ENCODE data around the gene XPNPEP2. TPM values are rescaled to one million over a fixed set of nuclear protein-coding genes. Genes with fewer than 3 reads are reported as not detected.

The XPNPEP2 gene
- total and polyA plus RNA-seq, 8 donors: 0.33 to 16.3 (median 1.7) TPM

- intact Hi-C loops (cut with DNase I; ENCODE audit: low total_unique reads): no loop called here
Measured at GRCh38 chrX:129759576-129760061, 20.8 kb downstream of the XPNPEP2 start.

GRCh38 chrX:129760155-129760554, 21.4 kb downstream of the XPNPEP2 start:
- intact Hi-C loops (cut with DNase I; ENCODE audit: low total_unique reads): no loop called here
- H3K27ac ChIP-seq: peak overlapping the region in 3 of 5 donors; percentile 18 to 57 (median 57)
- no peaks in the 10 kb centered on the region for H3K4me1 ChIP-seq
- peaks cover 0 to 3% (median 0%) of the 10 kb centered on the region in 3 donors for H3K27me3 ChIP-seq
- H3K4me3 ChIP-seq: no peak overlapping the region
- no peak for DNase-seq
- no peaks in the 10 kb centered on the region for H3K9me3 ChIP-seq
- no peaks in the 10 kb centered on the region for H3K36me3 ChIP-seq
- WGBS, 5 donors: 45 to 63% (median 58%) methylated on average over 9 of the region's 9 CpGs
- TF ChIP-seq POLR2AphosphoS5 (IDR thresholded peaks at IDR 0.05) (no peak), CTCF (IDR thresholded peaks at IDR 0.05) (no peak), EP300 (IDR thresholded peaks at IDR 0.05) (no peak), POLR2A (IDR thresholded peaks at IDR 0.05) (no peak)

More at GRCh38 chrX:129759576-129760061, 20.8 kb downstream of the XPNPEP2 start:
- peak; percentile 54 to 56 for DNase-seq
- Histone ChIP-seq H3K36me3 (no peaks in the 10 kb centered on the region), H3K27ac (peak overlapping the region in 4 of 5 donors; percentile 2 to 57 (median 38)), H3K4me3 (no peak overlapping the region), H3K9me3 (no peaks in the 10 kb centered on the region), H3K4me1 (no peaks in the 10 kb centered on the region), H3K27me3 (peaks cover 0 to 3% (median 0%) of the 10 kb centered on the region in 3 donors)
- WGBS, 5 donors: 12 to 48% (median 39%) methylated on average over 6 to 14 of the region's 14 CpGs
- peak in 1 of 3 donors; percentile 21 for TF ChIP-seq POLR2AphosphoS5 (IDR thresholded peaks at IDR 0.05)
- no peak for TF ChIP-seq CTCF (IDR thresholded peaks at IDR 0.05)
- TF ChIP-seq POLR2A (IDR thresholded peaks at IDR 0.05): no peak
- no peak for TF ChIP-seq EP300 (IDR thresholded peaks at IDR 0.05)

GRCh38 chrX:129760981-129761380, 22.2 kb downstream of the XPNPEP2 start:
- Histone ChIP-seq H3K9me3 (no peaks in the 10 kb centered on the region), H3K36me3 (no peaks in the 10 kb centered on the region), H3K27me3 (peaks cover 0 to 3% (median 0%) of the 10 kb centered on the region in 3 donors), H3K27ac (no peak overlapping the region), H3K4me1 (no peaks in the 10 kb centered on the region), H3K4me3 (no peak overlapping the region)
- intact Hi-C loops (cut with DNase I; ENCODE audit: low total_unique reads): no loop called here
- TF ChIP-seq POLR2A (IDR thresholded peaks at IDR 0.05) (no peak), EP300 (IDR thresholded peaks at IDR 0.05) (no peak), CTCF (IDR thresholded peaks at IDR 0.05) (no peak), POLR2AphosphoS5 (IDR thresholded peaks at IDR 0.05) (no peak)
- DNase-seq: no peak
- 88 to 96% (median 90%) methylated on average over 3 to 6 of the region's 6 CpGs for WGBS, 5 donors

- H3K4me1 ChIP-seq: no peaks in the 10 kb centered on the region
- no peaks in the 10 kb centered on the region for H3K9me3 ChIP-seq
- TF ChIP-seq CTCF (IDR thresholded peaks at IDR 0.05): no peak
- TF ChIP-seq EP300 (IDR thresholded peaks at IDR 0.05): no peak
- no peak for TF ChIP-seq POLR2AphosphoS5 (IDR thresholded peaks at IDR 0.05)
- no peak for TF ChIP-seq POLR2A (IDR thresholded peaks at IDR 0.05)
- intact Hi-C loops (cut with DNase I; ENCODE audit: low total_unique reads): no loop called here
- 77 to 96% (median 86%) methylated on average over 3 to 4 of the region's 4 CpGs for WGBS, 5 donors
- peaks cover 0 to 3% (median 0%) of the 10 kb centered on the region in 3 donors for H3K27me3 ChIP-seq
- DNase-seq: no peak
- H3K27ac ChIP-seq: no peak overlapping the region
- no peaks in the 10 kb centered on the region for H3K36me3 ChIP-seq
- H3K4me3 ChIP-seq: no peak overlapping the region
Measured at GRCh38 chrX:129761596-129761995, 22.8 kb downstream of the XPNPEP2 start.

Data from stomach (tissue), 9 donors.